ENCODE results near the gene MED17. TPM values are rescaled to one million over a fixed set of nuclear protein-coding genes. Genes with fewer than 3 reads are reported as not detected.

Gene MED17
- polyA plus RNA-seq, 1 donor from 2014 or later: 82.7 TPM

- no peak overlapping the region for H3K4me3 ChIP-seq (ENCODE audit: low read length)
- H4K20me1 ChIP-seq (ENCODE audit: insufficient read depth): no peaks in the 10 kb centered on the region
- no peak overlapping the region for H3K9ac ChIP-seq (ENCODE audit: low read length)
- no peaks in the 10 kb centered on the region for H3F3A ChIP-seq (ENCODE audit: insufficient read depth, low read length, poor library complexity, severe bottlenecking)
- H2AFZ ChIP-seq (ENCODE audit: low read depth, low read length): no peak overlapping the region
- H3K4me2 ChIP-seq (ENCODE audit: low read length): no peak overlapping the region
- no peaks in the 10 kb centered on the region for H3K36me3 ChIP-seq (ENCODE audit: insufficient read depth, low read length)
- no peaks in the 10 kb centered on the region for H3K27me3 ChIP-seq (ENCODE audit: insufficient read depth, low read depth, low read length)
- H3K9me3 ChIP-seq (ENCODE audit: low read length): no peaks in the 10 kb centered on the region
- TF ChIP-seq RAD21 (conservative IDR thresholded peaks at IDR 0.05) (no peak), EZH2 (IDR thresholded peaks at IDR 0.05; ENCODE audit: borderline replicate concordance, insufficient read depth, low read length, poor library complexity, severe bottlenecking) (no peak), POLR2AphosphoS5 (IDR thresholded peaks at IDR 0.05) (no peak), REST (IDR thresholded peaks at IDR 0.05; ENCODE audit: borderline replicate concordance) (no peak)
- no peaks in the 10 kb centered on the region for H3K9me2 ChIP-seq (ENCODE audit: insufficient read depth, low read length)
- H3K27ac ChIP-seq (ENCODE audit: low read length): no peak overlapping the region
- no peaks in the 10 kb centered on the region for H3K79me2 ChIP-seq (replicated peaks; ENCODE audit: insufficient read depth, low read length)
Observed at GRCh38 chr11:93846411-93846810, 62.3 kb downstream of the MED17 start.

- Histone ChIP-seq H3K79me2 (replicated peaks; ENCODE audit: insufficient read depth, low read length) (no peaks in the 10 kb centered on the region), H3K9me2 (ENCODE audit: insufficient read depth, low read length) (no peaks in the 10 kb centered on the region), H3F3A (ENCODE audit: insufficient read depth, low read length, poor library complexity, severe bottlenecking) (no peaks in the 10 kb centered on the region), H3K4me3 (ENCODE audit: low read length) (no peak overlapping the region), H3K9ac (ENCODE audit: low read length) (no peak overlapping the region), H3K36me3 (ENCODE audit: insufficient read depth, low read length) (no peaks in the 10 kb centered on the region), H3K27me3 (ENCODE audit: insufficient read depth, low read depth, low read length) (no peaks in the 10 kb centered on the region), H3K9me3 (ENCODE audit: low read length) (no peaks in the 10 kb centered on the region), H3K4me2 (ENCODE audit: low read length) (no peak overlapping the region), H2AFZ (ENCODE audit: low read depth, low read length) (no peak overlapping the region), H3K27ac (ENCODE audit: low read length) (no peak overlapping the region), H4K20me1 (ENCODE audit: insufficient read depth) (no peaks in the 10 kb centered on the region)
- TF ChIP-seq RAD21 (conservative IDR thresholded peaks at IDR 0.05): no peak
- TF ChIP-seq EP300 (conservative IDR thresholded peaks at IDR 0.05; ENCODE audit: poor library complexity, severe bottlenecking): no peak
- TF ChIP-seq, protein P1, sequence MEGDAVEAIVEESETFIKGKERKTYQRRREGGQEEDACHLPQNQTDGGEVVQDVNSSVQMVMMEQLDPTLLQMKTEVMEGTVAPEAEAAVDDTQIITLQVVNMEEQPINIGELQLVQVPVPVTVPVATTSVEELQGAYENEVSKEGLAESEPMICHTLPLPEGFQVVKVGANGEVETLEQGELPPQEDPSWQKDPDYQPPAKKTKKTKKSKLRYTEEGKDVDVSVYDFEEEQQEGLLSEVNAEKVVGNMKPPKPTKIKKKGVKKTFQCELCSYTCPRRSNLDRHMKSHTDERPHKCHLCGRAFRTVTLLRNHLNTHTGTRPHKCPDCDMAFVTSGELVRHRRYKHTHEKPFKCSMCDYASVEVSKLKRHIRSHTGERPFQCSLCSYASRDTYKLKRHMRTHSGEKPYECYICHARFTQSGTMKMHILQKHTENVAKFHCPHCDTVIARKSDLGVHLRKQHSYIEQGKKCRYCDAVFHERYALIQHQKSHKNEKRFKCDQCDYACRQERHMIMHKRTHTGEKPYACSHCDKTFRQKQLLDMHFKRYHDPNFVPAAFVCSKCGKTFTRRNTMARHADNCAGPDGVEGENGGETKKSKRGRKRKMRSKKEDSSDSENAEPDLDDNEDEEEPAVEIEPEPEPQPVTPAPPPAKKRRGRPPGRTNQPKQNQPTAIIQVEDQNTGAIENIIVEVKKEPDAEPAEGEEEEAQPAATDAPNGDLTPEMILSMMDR (IDR thresholded peaks at IDR 0.05; ENCODE audit: poor library complexity, severe bottlenecking): no peak
Observed at GRCh38 chr11:93849201-93849600, 65.1 kb downstream of the MED17 start.

- Histone ChIP-seq H3F3A (ENCODE audit: insufficient read depth, low read length, poor library complexity, severe bottlenecking) (no peaks in the 10 kb centered on the region), H3K79me2 (replicated peaks; ENCODE audit: insufficient read depth, low read length) (no peaks in the 10 kb centered on the region), H4K20me1 (ENCODE audit: insufficient read depth) (no peaks in the 10 kb centered on the region), H3K4me2 (ENCODE audit: low read length) (no peak overlapping the region), H3K4me3 (ENCODE audit: low read length) (no peak overlapping the region), H3K27ac (ENCODE audit: low read length) (no peak overlapping the region), H3K27me3 (ENCODE audit: insufficient read depth, low read depth, low read length) (no peaks in the 10 kb centered on the region), H3K9me2 (ENCODE audit: insufficient read depth, low read length) (no peaks in the 10 kb centered on the region), H3K9me3 (ENCODE audit: low read length) (no peaks in the 10 kb centered on the region), H3K9ac (ENCODE audit: low read length) (no peak overlapping the region), H2AFZ (ENCODE audit: low read depth, low read length) (no peak overlapping the region), H3K36me3 (ENCODE audit: insufficient read depth, low read length) (no peaks in the 10 kb centered on the region)
- TF ChIP-seq TAF1 (IDR thresholded peaks at IDR 0.05; ENCODE audit: low read depth) (no peak), POLR2AphosphoS5 (IDR thresholded peaks at IDR 0.05) (no peak), MXI1 (conservative IDR thresholded peaks at IDR 0.05; ENCODE audit: poor library complexity, severe bottlenecking) (no peak), SMC3 (conservative IDR thresholded peaks at IDR 0.05; ENCODE audit: poor library complexity) (no peak), EP300 (conservative IDR thresholded peaks at IDR 0.05; ENCODE audit: poor library complexity, severe bottlenecking) (no peak)
Observed at GRCh38 chr11:93849751-93850593, 65.9 kb downstream of the MED17 start.
